ENCODE results near the gene MAS1.

GRCh38 chr6:159854959-159855358, 35.8 kb upstream of the MAS1 start:
- TF ChIP-seq CTCF (IDR thresholded peaks at IDR 0.05; ENCODE audit: extremely low read depth in 1 of 2, insufficient read depth in 1 of 2, low read depth in 1 of 2, low read length in 2 of 2) (no peak), EZH2 (IDR thresholded peaks at IDR 0.05; ENCODE audit: borderline replicate concordance, low read depth, low read length, severe bottlenecking) (no peak), MAX (IDR thresholded peaks at IDR 0.05; ENCODE audit: insufficient read depth, insufficient read length) (no peak), POLR2AphosphoS5 (IDR thresholded peaks at IDR 0.05; ENCODE audit: insufficient read depth, low read depth, low read length) (no peak), POLR2A (IDR thresholded peaks at IDR 0.05; ENCODE audit: low read depth, low read length) (no peak), FOS (IDR thresholded peaks at IDR 0.05; ENCODE audit: borderline replicate concordance, insufficient read depth, low read length) (no peak)
